Parathyroid adenoma (tissue), 2 donors: ENCODE data around the gene MFAP5.
"Not testable (repeated sequence)": the region's sequence is repeated elsewhere in the genome, so short reads cannot be mapped to it uniquely, and the experiment has no call there.

Experiments used
- H2AFZ ChIP-seq: fragments of 300-600 bp; sonication (generic); one replicate; pipeline ENCODE4 v1.7.0; 2017; ENCODE audit warnings: antibody characterized with exemption, mild to moderate bottlenecking
- H3K27ac ChIP-seq: fragments of 300-600 bp; sonication (generic); one replicate; pipeline ENCODE4 v1.7.0; 2017
- H3K27me3 ChIP-seq: fragments of 300-600 bp; sonication (generic); one replicate; pipeline ENCODE4 v1.7.0; 2017; ENCODE audit warnings: low read length; ENCODE audit not compliant: control insufficient read depth, insufficient read depth
- H3K36me3 ChIP-seq: fragments of 300-600 bp; sonication (generic); one replicate; pipeline ENCODE4 v1.7.0; 2017; ENCODE audit warnings: low read length; ENCODE audit not compliant: control insufficient read depth, insufficient read depth
- H3K4me1 ChIP-seq: fragments of 300-600 bp; sonication (generic); one replicate; pipeline ENCODE4 v1.7.0; 2017; ENCODE audit warnings: control low read depth
- H3K4me2 ChIP-seq: fragments of 300-600 bp; sonication (generic); one replicate; pipeline ENCODE4 v1.7.0; 2017; ENCODE audit warnings: low read length
- H3K4me3 ChIP-seq: fragments of 300-600 bp; sonication (generic); one replicate; pipeline ENCODE4 v1.7.0; 2017; ENCODE audit warnings: low read depth, low read length
- H3K79me2 ChIP-seq: fragments of 300-600 bp; sonication (generic); one replicate; pipeline ENCODE4 v1.7.0; 2017; ENCODE audit warnings: control low read depth
- H3K9ac ChIP-seq: fragments of 300-600 bp; sonication (generic); one replicate; pipeline ENCODE4 v1.7.0; 2017; ENCODE audit warnings: mild to moderate bottlenecking
- H3K9me3 ChIP-seq: fragments of 300-600 bp; sonication (generic); one replicate; pipeline ENCODE4 v1.7.0; 2017; ENCODE audit warnings: low read length; ENCODE audit not compliant: control insufficient read depth
- TF ChIP-seq, protein P1 (sequence below): fragments of 300-600 bp; sonication (generic); IDR thresholded peaks from one replicate; pipeline ENCODE4 v1.7.0; 2017; ENCODE audit warnings: antibody characterized with exemption, mild to moderate bottlenecking
- donor health status: primary hyperparathyroidism.

The MFAP5 gene

DNA sequence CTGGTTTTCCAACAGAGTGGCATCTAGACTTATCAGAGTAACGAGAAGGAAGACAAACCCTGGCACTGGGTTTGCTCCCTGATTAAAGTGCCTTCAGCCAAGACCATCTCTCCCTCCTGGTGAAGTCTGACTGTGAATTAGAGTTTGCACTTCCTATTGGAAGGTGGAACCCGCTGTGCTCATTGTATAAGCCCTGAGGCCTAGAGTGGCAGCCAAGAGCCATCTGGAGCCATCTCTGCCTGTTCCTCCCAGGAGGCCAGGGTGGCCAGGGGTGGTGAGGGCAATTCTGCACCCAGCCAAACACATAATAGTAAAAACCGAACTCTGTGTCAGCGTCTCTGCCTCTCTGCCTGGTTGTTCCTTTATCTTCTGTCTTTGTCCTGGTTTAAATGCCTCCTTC lies 25.0 kb downstream of the MFAP5 start:
- no peaks in the 10 kb centered on the region for H3K27me3 ChIP-seq
- no peaks in the 10 kb centered on the region for H3K36me3 ChIP-seq
- no peak overlapping the region for H2AFZ ChIP-seq
- H3K4me3 ChIP-seq: no peak overlapping the region
- H3K9me3 ChIP-seq: no peaks in the 10 kb centered on the region
- no peak overlapping the region for H3K9ac ChIP-seq
- no peaks in the 10 kb centered on the region for H3K79me2 ChIP-seq
- no peaks in the 10 kb centered on the region for H3K4me1 ChIP-seq
- no peak overlapping the region for H3K27ac ChIP-seq
- TF ChIP-seq, protein P1, sequence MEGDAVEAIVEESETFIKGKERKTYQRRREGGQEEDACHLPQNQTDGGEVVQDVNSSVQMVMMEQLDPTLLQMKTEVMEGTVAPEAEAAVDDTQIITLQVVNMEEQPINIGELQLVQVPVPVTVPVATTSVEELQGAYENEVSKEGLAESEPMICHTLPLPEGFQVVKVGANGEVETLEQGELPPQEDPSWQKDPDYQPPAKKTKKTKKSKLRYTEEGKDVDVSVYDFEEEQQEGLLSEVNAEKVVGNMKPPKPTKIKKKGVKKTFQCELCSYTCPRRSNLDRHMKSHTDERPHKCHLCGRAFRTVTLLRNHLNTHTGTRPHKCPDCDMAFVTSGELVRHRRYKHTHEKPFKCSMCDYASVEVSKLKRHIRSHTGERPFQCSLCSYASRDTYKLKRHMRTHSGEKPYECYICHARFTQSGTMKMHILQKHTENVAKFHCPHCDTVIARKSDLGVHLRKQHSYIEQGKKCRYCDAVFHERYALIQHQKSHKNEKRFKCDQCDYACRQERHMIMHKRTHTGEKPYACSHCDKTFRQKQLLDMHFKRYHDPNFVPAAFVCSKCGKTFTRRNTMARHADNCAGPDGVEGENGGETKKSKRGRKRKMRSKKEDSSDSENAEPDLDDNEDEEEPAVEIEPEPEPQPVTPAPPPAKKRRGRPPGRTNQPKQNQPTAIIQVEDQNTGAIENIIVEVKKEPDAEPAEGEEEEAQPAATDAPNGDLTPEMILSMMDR: no peak
- H3K4me2 ChIP-seq: no peak overlapping the region

DNA sequence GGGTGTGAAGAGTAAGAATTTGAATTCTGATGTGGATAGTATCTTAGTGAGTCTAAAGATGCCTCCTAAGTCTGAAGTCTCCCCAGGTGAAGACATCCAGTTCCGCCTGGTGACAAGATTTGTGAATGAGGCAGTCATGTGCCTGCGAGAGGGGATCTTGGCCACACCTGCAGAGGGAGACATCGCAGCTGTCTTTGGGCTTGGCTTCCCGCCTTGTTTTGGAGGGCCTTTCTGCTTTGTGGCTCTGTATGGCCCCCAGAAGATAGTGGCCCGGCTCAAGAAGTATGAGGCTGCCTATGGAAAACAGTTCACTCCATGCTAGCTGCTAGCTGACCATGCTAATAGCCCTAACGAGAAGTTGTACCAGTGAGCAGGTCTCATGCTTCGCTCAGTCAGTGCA lies 25.4 kb downstream of the MFAP5 start:
- TF ChIP-seq, protein P1: no peak
- H3K9ac ChIP-seq: no peak overlapping the region

DNA sequence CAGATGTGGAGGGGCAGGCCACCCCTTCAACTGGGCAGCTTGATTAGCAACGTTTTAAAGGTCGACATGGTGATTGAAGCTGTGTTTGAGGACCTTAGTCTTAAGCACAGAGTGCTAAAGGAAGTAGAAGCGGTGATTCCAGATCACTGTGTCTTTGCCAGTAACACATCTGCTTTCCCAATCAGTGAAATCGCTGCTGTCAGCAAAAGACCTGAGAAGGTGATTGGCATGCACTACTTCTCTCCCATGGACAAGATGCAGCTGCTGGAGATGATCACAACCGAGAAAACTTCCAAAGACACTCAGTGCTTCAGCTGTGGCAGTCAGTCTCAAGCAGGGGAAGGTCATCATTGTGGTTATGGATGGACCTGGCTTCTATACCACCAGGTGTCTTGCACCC lies 26.0 kb downstream of the MFAP5 start:
- Histone ChIP-seq H3K4me1 (no peaks in the 10 kb centered on the region), H3K9me3 (no peaks in the 10 kb centered on the region), H2AFZ (no peak overlapping the region), H3K4me2 (no peak overlapping the region), H3K9ac (no peak overlapping the region), H3K27me3 (no peaks in the 10 kb centered on the region), H3K27ac (no peak overlapping the region), H3K36me3 (no peaks in the 10 kb centered on the region), H3K79me2 (no peaks in the 10 kb centered on the region), H3K4me3 (no peak overlapping the region)
- TF ChIP-seq, protein P1: no peak

More for the DNA sequence above, 25.4 kb downstream of the MFAP5 start:
- no peaks in the 10 kb centered on the region for H3K27me3 ChIP-seq
- H3K9me3 ChIP-seq: no peaks in the 10 kb centered on the region
- H2AFZ ChIP-seq: no peak overlapping the region
- H3K4me2 ChIP-seq: no peak overlapping the region
- no peak overlapping the region for H3K27ac ChIP-seq
- H3K4me1 ChIP-seq: no peaks in the 10 kb centered on the region
- no peaks in the 10 kb centered on the region for H3K36me3 ChIP-seq
- no peaks in the 10 kb centered on the region for H3K79me2 ChIP-seq
- no peak overlapping the region for H3K4me3 ChIP-seq

DNA sequence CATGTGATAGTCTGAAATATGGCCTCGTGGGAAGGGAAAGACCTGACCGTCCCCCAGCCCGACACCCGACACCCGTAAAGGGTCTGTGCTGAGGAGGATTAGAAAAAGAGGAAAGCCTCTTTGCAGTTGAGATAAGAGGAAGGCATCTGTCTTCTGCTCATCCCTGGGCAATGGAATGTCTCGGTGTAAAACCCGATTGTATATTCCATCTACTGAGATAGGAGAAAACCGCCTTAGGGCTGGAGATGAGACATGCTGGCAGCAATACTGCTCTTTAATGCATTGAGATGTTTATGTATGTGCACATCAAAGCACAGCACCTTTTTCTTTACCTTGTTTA lies 26.6 kb downstream of the MFAP5 start:
- not testable (repeated sequence) for H2AFZ ChIP-seq, H3K4me1 ChIP-seq, H3K9me3 ChIP-seq, H3K27me3 ChIP-seq, H3K9ac ChIP-seq, H3K79me2 ChIP-seq, H3K27ac ChIP-seq, H3K4me3 ChIP-seq, H3K4me2 ChIP-seq, H3K36me3 ChIP-seq

DNA sequence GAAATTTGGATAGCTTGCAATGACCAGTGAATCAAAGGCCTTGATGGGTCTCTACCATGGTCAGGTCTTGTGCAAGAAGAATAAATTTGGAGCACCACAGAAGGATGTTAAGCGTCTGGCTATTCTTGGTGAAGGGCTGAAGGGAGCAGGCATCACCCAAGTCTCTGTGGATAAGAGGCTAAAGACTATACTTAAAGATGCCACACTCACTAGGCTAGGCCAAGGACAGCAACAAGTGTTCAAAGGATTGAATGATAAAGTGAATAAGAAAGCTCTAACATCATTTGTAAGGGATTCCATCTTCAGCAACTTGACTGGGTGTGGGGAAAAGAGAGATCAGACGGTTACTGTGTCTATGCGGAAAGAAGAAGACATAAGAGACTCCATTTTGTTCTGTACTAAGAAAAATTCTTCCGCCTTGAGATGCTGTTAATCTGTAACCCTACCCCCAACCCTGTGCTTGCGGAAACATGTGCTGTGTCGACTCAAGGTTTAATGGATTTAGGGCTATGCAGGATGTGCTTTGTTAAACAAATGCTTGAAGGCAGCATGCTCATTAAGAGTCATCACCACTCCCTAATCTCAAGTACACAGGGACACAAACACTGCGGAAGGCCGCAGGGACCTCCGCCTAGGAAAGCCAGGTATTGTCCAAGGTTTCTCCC lies 27.2 kb downstream of the MFAP5 start:
- not testable (repeated sequence) for H3K9ac ChIP-seq, H2AFZ ChIP-seq, H3K4me2 ChIP-seq, H3K9me3 ChIP-seq, H3K36me3 ChIP-seq, H3K4me1 ChIP-seq, H3K4me3 ChIP-seq, H3K79me2 ChIP-seq, H3K27me3 ChIP-seq, H3K27ac ChIP-seq

DNA sequence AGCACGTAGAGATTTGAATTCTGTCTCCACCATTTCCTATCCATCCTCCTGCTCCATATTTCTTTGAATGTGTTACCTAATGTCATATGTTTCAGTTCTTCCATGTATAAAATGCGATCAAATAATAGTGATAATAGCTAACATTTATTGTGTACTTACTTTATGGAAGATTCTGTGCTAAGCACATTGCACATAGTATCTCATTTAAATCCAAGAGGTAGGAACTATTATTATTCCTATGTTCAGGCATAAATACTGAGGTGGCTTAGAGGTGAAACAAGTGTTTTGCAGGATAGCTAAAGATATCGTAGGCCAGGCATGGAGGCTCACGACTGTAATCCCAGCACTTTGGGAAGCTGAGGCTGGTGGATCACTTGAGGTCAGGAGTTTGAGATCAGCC lies 32.5 kb downstream of the MFAP5 start:
- no peak overlapping the region for H2AFZ ChIP-seq
- H3K27ac ChIP-seq: no peak overlapping the region
- TF ChIP-seq, protein P1: no peak
- no peak overlapping the region for H3K4me3 ChIP-seq
- no peak overlapping the region for H3K9ac ChIP-seq
- no peaks in the 10 kb centered on the region for H3K4me1 ChIP-seq
- H3K9me3 ChIP-seq: no peaks in the 10 kb centered on the region
- H3K27me3 ChIP-seq: no peaks in the 10 kb centered on the region
- H3K79me2 ChIP-seq: no peaks in the 10 kb centered on the region
- H3K4me2 ChIP-seq: no peak overlapping the region
- H3K36me3 ChIP-seq: no peaks in the 10 kb centered on the region
